H1 (cell line): ENCODE measurements around the gene HMG20A. TPM values are rescaled to one million over a fixed set of nuclear protein-coding genes. Genes with fewer than 3 reads are reported as not detected.
A peak's percentile ranks its signal among the peaks of the same experiment; 100 is the strongest.

Experiments
- CTCF ChIA-PET: fragments of 300-600 bp; sonication (Branson Sonifier 250); formaldehyde crosslinking; loops from one replicate; lab custom pipeline; 2021; ENCODE audit not compliant: partially characterized antibody; lab: Charles Lee
- POLR2A ChIA-PET: fragments of 300-600 bp; sonication (Branson Sonifier 250); formaldehyde crosslinking; loops from one replicate; lab custom pipeline; 2021; ENCODE audit warnings: inconsistent platforms; ENCODE audit not compliant: partially characterized antibody; lab: Charles Lee
- DNase-seq, 2 experiments: peaks; one replicate each; pipeline versions ENCODE4 v3.0.0 to v3.0.0-alpha.2; 2010 to 2022; ENCODE audit warnings: low spot score in 2 of 2, low read depth in 1 of 2, mixed read lengths in 1 of 2
- FAIRE-seq: peaks from 2 replicates; lab custom pipeline; 2011; peaks lifted over from hg19 to GRCh38; lab: Jason Lieb, UNC
- H2AFZ ChIP-seq: 2 replicates; pipeline ENCODE4 v1.8.1; 2012; ENCODE audit warnings: low read length, inconsistent platforms
- H2AK5ac ChIP-seq: 2 replicates; pipeline ENCODE4 v1.6.1; 2013; ENCODE audit warnings: low read depth, low read length
- H2BK120ac ChIP-seq: replicated peaks from 2 replicates; pipeline ENCODE3; 2013; ENCODE audit warnings: low read depth, low read length, inconsistent platforms
- H2BK12ac ChIP-seq: 2 replicates; pipeline ENCODE4 v1.6.1; 2013; ENCODE audit warnings: low read depth, low read length
- H2BK15ac ChIP-seq: 2 replicates; pipeline ENCODE4 v1.6.1; 2013; ENCODE audit warnings: low read length
- H2BK20ac ChIP-seq: 2 replicates; pipeline ENCODE4 v1.6.1; 2013; ENCODE audit warnings: low read length
- H2BK5ac ChIP-seq: 2 replicates; pipeline ENCODE4 v1.6.1; 2013; ENCODE audit warnings: low read depth, low read length
- H3K14ac ChIP-seq: 2 replicates; pipeline ENCODE4 v1.6.1; 2013; ENCODE audit warnings: inconsistent platforms; ENCODE audit not compliant: insufficient read length
- H3K18ac ChIP-seq: 2 replicates; pipeline ENCODE4 v1.6.1; 2013; ENCODE audit warnings: low read length; ENCODE audit errors: extremely low read depth
- H3K23ac ChIP-seq: 2 replicates; pipeline ENCODE4 v1.6.1; 2013; ENCODE audit warnings: inconsistent platforms; ENCODE audit not compliant: insufficient read length
- H3K23me2 ChIP-seq: 2 replicates; pipeline ENCODE4 v1.6.1; 2013; ENCODE audit warnings: low read depth, low read length
- H3K27ac ChIP-seq: 2 replicates; pipeline ENCODE4 v1.6.1; 2011; ENCODE audit warnings: low read depth, low read length, inconsistent platforms
- H3K27me3 ChIP-seq, 4 experiments: replicated peaks in 1 of 4; 1 replicate in 1 of 4; 2 replicates in 3 of 4; pipeline versions ENCODE4 v1.6.1 to v1.8.1; 2011 to 2013; ENCODE audit warnings: low read length in 3 of 4, mild to moderate bottlenecking in 3 of 4, inconsistent platforms in 2 of 4, mixed read lengths in 2 of 4, moderate library complexity in 1 of 4; ENCODE audit not compliant: control insufficient read depth in 3 of 4, insufficient read depth in 3 of 4; ENCODE audit errors: extremely low read depth in 1 of 4
- H3K36me3 ChIP-seq, 4 experiments: 2 replicates each; pipeline versions ENCODE4 v1.6.1 to v1.8.1; 2011 to 2013; ENCODE audit warnings: mild to moderate bottlenecking in 4 of 4, low read length in 3 of 4, moderate library complexity in 2 of 4, control low read depth in 1 of 4, inconsistent platforms in 1 of 4; ENCODE audit not compliant: insufficient read depth in 4 of 4, control insufficient read depth in 2 of 4
- H3K4ac ChIP-seq: replicated peaks from 2 replicates; pipeline ENCODE3; 2013; ENCODE audit warnings: low read length, low read depth, mixed read lengths, inconsistent platforms; ENCODE audit not compliant: insufficient read length
- H3K4me1 ChIP-seq, 4 experiments: replicated peaks in 1 of 4; 1 replicate in 1 of 4; 2 replicates in 3 of 4; pipeline versions ENCODE4 v1.6.1 to v1.8.1; 2011 to 2013; ENCODE audit warnings: low read length in 3 of 4, inconsistent platforms in 2 of 4, mixed read lengths in 1 of 4; ENCODE audit not compliant: insufficient read depth in 4 of 4, control insufficient read depth in 3 of 4
- H3K4me2 ChIP-seq, 2 experiments: 2 replicates each; pipeline versions ENCODE4 v1.6.1 to v1.8.1; 2011 to 2013; ENCODE audit warnings: low read depth in 2 of 2, low read length in 2 of 2, control low read depth in 1 of 2, inconsistent platforms in 1 of 2, mild to moderate bottlenecking in 1 of 2; ENCODE audit not compliant: insufficient read depth in 1 of 2
- H3K4me3 ChIP-seq, 4 experiments: fragments of 200-600, 300-600 bp in 1 of 4; sonication (generic), shearing (Covaris generic), sonication (Bioruptor Twin) in 1 of 4; 2 replicates each; pipeline versions ENCODE4 v1.5.1 to v1.8.1; 2011 to 2016; ENCODE audit warnings: low read length in 4 of 4, low read depth in 3 of 4, control low read depth in 2 of 4, inconsistent platforms in 2 of 4, mild to moderate bottlenecking in 2 of 4, mixed read lengths in 1 of 4, moderate library complexity in 1 of 4; ENCODE audit not compliant: insufficient read depth in 2 of 4; ENCODE audit errors: extremely low read depth in 1 of 4
- H3K56ac ChIP-seq: replicated peaks from 2 replicates; pipeline ENCODE3; 2013; ENCODE audit warnings: low read depth, mild to moderate bottlenecking, mixed read lengths, low read length, inconsistent platforms; ENCODE audit not compliant: insufficient read length
- H3K79me1 ChIP-seq: 2 replicates; pipeline ENCODE4 v1.6.1; 2013; ENCODE audit warnings: low read depth, low read length, control low read depth
- H3K79me2 ChIP-seq, 2 experiments: 2 replicates each; pipeline versions ENCODE4 v1.6.1 to v1.8.1; 2012 to 2013; ENCODE audit warnings: low read length in 2 of 2, mild to moderate bottlenecking in 2 of 2, inconsistent platforms in 1 of 2; ENCODE audit not compliant: insufficient read depth in 2 of 2, control insufficient read depth in 1 of 2
- H3K9ac ChIP-seq, 4 experiments: replicated peaks in 1 of 4; 1 replicate in 1 of 4; 2 replicates in 3 of 4; pipeline versions ENCODE4 v1.6.1 to v1.8.1; 2011 to 2013; ENCODE audit warnings: low read depth in 3 of 4, low read length in 3 of 4, control low read depth in 2 of 4, mild to moderate bottlenecking in 2 of 4, moderate library complexity in 2 of 4, inconsistent platforms in 1 of 4; ENCODE audit errors: extremely low read depth in 1 of 4
- H3K9me3 ChIP-seq, 2 experiments: 2 replicates each; pipeline versions ENCODE4 v1.6.1 to v1.8.1; 2012 to 2013; ENCODE audit warnings: mild to moderate bottlenecking in 2 of 2, moderate library complexity in 2 of 2, control low read depth in 1 of 2, inconsistent platforms in 1 of 2, low read depth in 1 of 2, low read length in 1 of 2, mixed read lengths in 1 of 2; ENCODE audit not compliant: insufficient read depth in 2 of 2
- H4K20me1 ChIP-seq, 2 experiments: replicated peaks in 1 of 2; 2 replicates each; pipeline versions ENCODE3 to v1.8.1; 2011 to 2013; ENCODE audit warnings: inconsistent platforms in 2 of 2, low read length in 2 of 2, mild to moderate bottlenecking in 1 of 2; ENCODE audit not compliant: insufficient read depth in 2 of 2, control insufficient read depth in 1 of 2
- H4K5ac ChIP-seq: 2 replicates; pipeline ENCODE4 v1.6.1; 2013; ENCODE audit warnings: low read length, low read depth, mixed read lengths, inconsistent platforms; ENCODE audit not compliant: insufficient read length
- H4K8ac ChIP-seq: 2 replicates; pipeline ENCODE4 v1.8.0; 2013; ENCODE audit warnings: mild to moderate bottlenecking, moderate library complexity, low read length, inconsistent platforms; ENCODE audit not compliant: insufficient read depth; ENCODE audit errors: extremely low read depth
- H4K91ac ChIP-seq: replicated peaks from 2 replicates; pipeline ENCODE3; 2013; ENCODE audit warnings: low read length, mixed read lengths, inconsistent platforms; ENCODE audit not compliant: insufficient read length
- CBX8 ChIP-seq: fragments of 300-800, 300-1000 bp; sonication (generic); IDR thresholded peaks from 2 replicates; pipeline ENCODE4 v1.7.1; 2016; ENCODE audit warnings: low read depth, low read length, borderline replicate concordance
- KDM4A ChIP-seq: IDR thresholded peaks from one replicate; pipeline ENCODE4 v1.7.1; 2012; ENCODE audit warnings: low read depth, mild to moderate bottlenecking, moderate library complexity, low read length, inconsistent platforms; ENCODE audit not compliant: severe bottlenecking
- RAD21 ChIP-seq, 2 experiments: IDR thresholded peaks in 1 of 2; conservative IDR thresholded peaks in 1 of 2; 2 replicates each; pipeline ENCODE4 v1.6.1; 2011; ENCODE audit warnings: low read depth in 2 of 2, low read length in 2 of 2, improper control_type of control experiment in 1 of 2, inconsistent platforms in 1 of 2, mild to moderate bottlenecking in 1 of 2, moderate library complexity in 1 of 2
- RNF2 ChIP-seq: fragments of 200-900, 300-1000 bp; sonication (generic); IDR thresholded peaks from 2 replicates; pipeline ENCODE4 v1.7.1; 2016; ENCODE audit warnings: borderline replicate concordance, low read depth, mild to moderate bottlenecking, antibody characterized with exemption, low read length; ENCODE audit not compliant: poor library complexity, severe bottlenecking; ENCODE audit errors: missing control alignments
- SAP30 ChIP-seq: fragments of 300-600 bp; sonication (generic); IDR thresholded peaks from 2 replicates; pipeline ENCODE4 v1.7.1; 2012; ENCODE audit warnings: low read length, moderate library complexity, mild to moderate bottlenecking, inconsistent platforms; ENCODE audit not compliant: insufficient read depth, insufficient replicate concordance
- SP1 ChIP-seq: IDR thresholded peaks from 2 replicates; pipeline ENCODE4 v1.6.1; 2011; ENCODE audit warnings: low read depth, low read length
- TAF1 ChIP-seq: IDR thresholded peaks from 2 replicates; pipeline ENCODE4 v1.6.1; 2011; ENCODE audit warnings: mild to moderate bottlenecking, low read depth, low read length
- WGBS, 2 experiments: shearing (Covaris generic) in 1 of 2; methylation state at CpG; one replicate each; pipeline versions ENCODE4 v1.1.6 to v1.1.7; 2013 to 2015; ENCODE audit warnings: low lambda C conversion rate in 2 of 2, mixed read lengths in 2 of 2, inconsistent platforms in 1 of 2, low coverage in 1 of 2, missing lambda C conversion rate in 1 of 2; ENCODE audit not compliant: insufficient replicate concordance in 2 of 2, insufficient coverage in 1 of 2, insufficient read length in 1 of 2; ENCODE audit errors: extremely low coverage in 1 of 2, missing lambda C conversion rate in 1 of 2; 5-methylcytosine and 5-hydroxymethylcytosine counted together
- polyA plus RNA-seq, 7 experiments: library from polyadenylated mRNA; depleted of rRNA in 3 of 7; stranded (reverse) in 5 of 7; unstranded in 2 of 7; fragments of >200 nt in 5 of 7; fragments of 200-250 nt in 2 of 7; gene quantifications; 1 replicate in 5 of 7; 2 replicates in 1 of 7; 4 replicates in 1 of 7; pipeline versions ENCODE4 v1.2.1 to v1.2.3, GENCODE V29; 2011 to 2013; ENCODE audit warnings: missing spikeins in 2 of 7, mixed read lengths in 2 of 7
- total RNA-seq: library from RNA; stranded (reverse); fragmentation: NEBNext Ultra II Directional; extraction: Animal tissue kit (Norgen Biotek cat#: 25700); gene quantifications from 2 replicates; pipeline ENCODE4 v1.2.1, GENCODE V29; 2021

The HMG20A gene
- total and polyA plus RNA-seq, 2 of the 8 experiments (the other 6 are each of a cell fraction or from before 2014, with no cell fraction given) = 52.1 to 59.7 TPM

DNA sequence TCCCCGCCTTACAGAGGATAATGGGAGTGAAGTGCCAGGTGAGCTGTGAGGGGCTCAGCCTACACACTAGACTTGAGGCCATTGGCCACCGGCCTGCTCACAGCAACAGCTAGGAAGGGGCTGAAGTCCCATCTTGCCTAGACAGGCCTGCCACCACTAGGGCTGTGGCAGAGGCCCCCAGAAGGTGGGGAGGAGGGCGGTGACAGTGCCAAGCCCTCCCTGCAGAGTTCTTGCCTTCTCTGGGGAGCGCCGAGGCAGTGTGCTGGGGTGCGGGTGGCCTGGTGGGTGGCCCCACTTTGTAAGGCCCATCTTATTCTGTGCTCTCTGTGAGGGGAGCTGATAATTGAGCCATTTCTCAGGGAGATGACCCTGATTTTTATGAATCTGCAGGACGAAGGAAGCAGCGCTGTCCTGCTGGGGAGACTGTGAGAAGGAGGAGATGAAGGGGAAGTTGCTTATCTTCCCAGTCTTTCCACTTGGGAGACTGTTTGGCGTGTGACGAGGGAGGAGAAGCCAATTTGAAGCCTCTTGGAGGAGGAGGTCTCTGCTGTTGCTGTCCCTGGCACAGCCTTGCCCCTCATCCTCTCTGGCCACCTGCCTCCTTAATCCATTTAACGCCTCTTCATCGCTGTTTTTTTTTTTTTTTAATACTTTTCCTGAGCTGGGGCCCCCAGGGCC is 107.7 kb downstream of the HMG20A start:
- no peak overlapping the region for H4K8ac ChIP-seq
- H3K23me2 ChIP-seq = no peaks in the 10 kb centered on the region
- peak overlapping the region; percentile 24 for H3K4ac ChIP-seq
- no peak overlapping the region for H2AFZ ChIP-seq
- CTCF ChIA-PET = interaction anchor here (0.6 to 5.9 kb wide), 12 partner anchors 10 to 436 kb away, joined by 3 to 49 read pairs (median 7); no protein-coding TSS in a partner anchor
- H2BK12ac ChIP-seq = peak overlapping the region; percentile 96; the same call in 1 of the 2 replicates
- no peak overlapping the region for H3K9ac ChIP-seq
- H3K23ac ChIP-seq = no peak overlapping the region
- peak overlapping the region; percentile 87 for H2BK20ac ChIP-seq
- FAIRE-seq = no peak
- H2BK15ac ChIP-seq = peak overlapping the region; percentile 73; the same call in 1 of the 2 replicates
- POLR2A ChIA-PET = interaction anchor here (0.8 to 2.9 kb wide), 5 partner anchors 11 to 98 kb away, joined by 3 to 9 read pairs (median 4); no protein-coding TSS in a partner anchor
- peak overlapping the region; percentile 94; the same call in 1 of the 2 replicates for H2AK5ac ChIP-seq
- H3K79me2 ChIP-seq = no peaks in the 10 kb centered on the region
- no peak overlapping the region for H3K27ac ChIP-seq
- no peak overlapping the region for H3K4me3 ChIP-seq
- H4K20me1 ChIP-seq = no peaks in the 10 kb centered on the region
- H2BK120ac ChIP-seq = peak overlapping the region; percentile 16
- no peaks in the 10 kb centered on the region; a peak in 1 of 7 replicates for H3K27me3 ChIP-seq
- no peak overlapping the region for H3K56ac ChIP-seq
- no peak overlapping the region for H3K4me2 ChIP-seq
- no peak overlapping the region for H4K5ac ChIP-seq
- 88% methylated on average over 11 of the region's 12 CpGs; no CpG with 5 or more reads in 1 of the 2 experiments for WGBS, 2 experiments
- no peaks in the 10 kb centered on the region for H3K9me3 ChIP-seq
- peak overlapping the region; percentile 91; the same call in 1 of the 2 replicates for H2BK5ac ChIP-seq
- H4K91ac ChIP-seq = peak overlapping the region; percentile 86
- TF ChIP-seq KDM4A (no peak), RAD21 (IDR thresholded peaks at IDR 0.05 in 1 of 2, conservative IDR thresholded peaks at IDR 0.05 in 1 of 2; ENCODE audit: low read depth in 2 of 2, low read length in 2 of 2) (no peak), RNF2 (no peak), SP1 (no peak), CBX8 (no peak), TAF1 (no peak), SAP30 (no peak)
- TF ChIP-seq, all 59 proteins: peak for 0
- peak overlapping the region; percentile 51 for H3K18ac ChIP-seq
- no peaks in the 10 kb centered on the region for H3K36me3 ChIP-seq
- peaks cover 0 to 34% (median 10%) of the 10 kb centered on the region in 4 experiments; a peak in 6 of 7 replicates for H3K4me1 ChIP-seq
- DNase-seq = no peak
- H3K14ac ChIP-seq = no peak overlapping the region
- no peaks in the 10 kb centered on the region for H3K79me1 ChIP-seq
